Gastrocnemius medialis (tissue), 4 donors: ENCODE data around the gene RSPH10B.
"Not testable (repeated sequence)": the region's sequence is repeated elsewhere in the genome, so short reads cannot be mapped to it uniquely, and the experiment has no call there.

Experiments used
- CTCF ChIP-seq, 5 experiments: fragments of 450-650 bp in 3 of 5; fragments of 200-600 bp in 2 of 5; sonication (generic) in 2 of 5; IDR thresholded peaks in 4 of 5; conservative IDR thresholded peaks in 1 of 5; 1 replicate in 4 of 5; 2 replicates in 1 of 5; pipeline ENCODE4 v1.5.1; 2016 to 2019; ENCODE audit warnings: antibody characterized with exemption in 5 of 5, mild to moderate bottlenecking in 3 of 5, moderate library complexity in 3 of 5
- POLR2A ChIP-seq, 2 donors: fragments of 450-650 bp; IDR thresholded peaks; one replicate each; pipeline ENCODE4 v1.6.1; 2017; ENCODE audit warnings: antibody characterized with exemption in 2 of 2, mild to moderate bottlenecking in 2 of 2, moderate library complexity in 2 of 2

DNA sequence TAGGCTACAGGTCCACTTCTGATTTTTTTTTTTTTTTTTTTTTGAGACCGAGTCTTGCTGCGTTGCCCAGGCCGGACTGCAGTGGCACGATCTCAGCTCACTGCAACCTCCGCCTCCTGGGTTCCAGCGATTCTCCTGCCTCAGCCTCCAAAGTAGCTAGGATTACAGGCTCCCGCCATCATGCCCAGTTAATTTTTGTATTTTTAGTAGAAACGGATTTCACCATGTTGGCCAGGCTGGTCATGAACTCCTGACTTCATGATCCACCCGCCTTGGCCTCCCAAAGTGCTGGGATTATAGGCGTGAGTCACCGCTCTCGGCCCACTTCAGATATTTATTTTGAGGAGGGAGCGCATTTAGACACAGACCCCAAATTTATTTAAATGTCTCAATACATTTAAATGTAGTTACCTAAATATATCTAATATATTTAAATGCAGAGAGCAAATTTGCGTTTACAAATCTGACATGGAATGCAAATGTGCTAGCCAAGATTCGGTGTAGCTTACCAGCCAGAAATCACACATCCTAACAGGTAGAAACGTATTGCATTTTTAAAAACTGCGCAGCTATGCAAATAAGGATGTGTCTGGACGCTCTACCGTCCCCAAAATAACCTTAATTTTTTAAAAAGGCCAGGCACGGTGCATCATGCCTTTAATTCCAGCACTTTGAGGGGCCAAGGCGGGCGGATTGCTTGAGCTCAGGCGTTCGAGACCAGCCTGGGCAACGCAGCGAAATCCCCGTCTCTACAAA, 37.5 kb upstream of the RSPH10B start:
- TF ChIP-seq CTCF (IDR thresholded peaks at IDR 0.05 in 4 of 5, conservative IDR thresholded peaks at IDR 0.05 in 1 of 5); POLR2A (IDR thresholded peaks at IDR 0.05): not testable (repeated sequence)
